SK-N-SH (cell line): ENCODE data around the gene FAM107B. TPM values are rescaled to one million over a fixed set of nuclear protein-coding genes. Genes with fewer than 3 reads are reported as not detected.
A peak's percentile ranks its signal among the peaks of the same experiment; 100 is the strongest.
"Not testable (repeated sequence)": the region's sequence is repeated elsewhere in the genome, so short reads cannot be mapped to it uniquely, and the experiment has no call there.

Source experiments
- CTCF ChIA-PET: fragments of 300-600, 350-600 bp; formaldehyde crosslinking; extraction: SDS; loops from one replicate; lab custom pipeline; 2021; lab: Yijun Ruan, JAX
- POLR2A ChIA-PET: fragments of 350-600 bp; sonication (Branson Sonifier 250); formaldehyde crosslinking; extraction: SDS; loops from one replicate; lab custom pipeline; 2020; ENCODE audit warnings: antibody characterized with exemption, inconsistent platforms; lab: Yijun Ruan, JAX
- DNase-seq: peaks from one replicate; pipeline ENCODE4 v3.0.0; 2012
- H2AFZ ChIP-seq: fragments of 200-600 bp; sonication (generic); 2 replicates; pipeline ENCODE4 v1.8.1; 2016; ENCODE audit warnings: antibody characterized with exemption, mild to moderate bottlenecking, low read depth
- H3F3A ChIP-seq: fragments of 200-600 bp; sonication (generic); replicated peaks from 2 replicates; pipeline ENCODE3; 2016; ENCODE audit warnings: antibody characterized with exemption, mild to moderate bottlenecking; ENCODE audit not compliant: insufficient read depth
- H3K27ac ChIP-seq, 2 experiments: fragments of 200-500 bp in 1 of 2; fragments of 200-600 bp in 1 of 2; sonication (Bioruptor generic) in 1 of 2; sonication (generic), shearing (Covaris generic) in 1 of 2; 2 replicates each; pipeline versions ENCODE4 v1.5.1 to v1.6.1; 2014 to 2016; ENCODE audit warnings: low read depth in 2 of 2, inconsistent platforms in 1 of 2, low read length in 1 of 2, mild to moderate bottlenecking in 1 of 2, mixed read lengths in 1 of 2
- H3K27me3 ChIP-seq: fragments of 200-600 bp; sonication (generic), shearing (Covaris generic); 2 replicates; pipeline ENCODE4 v1.6.1; 2016; ENCODE audit warnings: mixed run types; ENCODE audit not compliant: insufficient read depth
- H3K36me3 ChIP-seq, 2 experiments: fragments of 200-500 bp in 1 of 2; fragments of 200-600 bp in 1 of 2; sonication (Bioruptor generic) in 1 of 2; sonication (generic) in 1 of 2; replicated peaks in 1 of 2; 2 replicates each; pipeline versions ENCODE3 to v1.5.1; 2014 to 2016; ENCODE audit warnings: low read length in 1 of 2, mild to moderate bottlenecking in 1 of 2; ENCODE audit not compliant: insufficient read depth in 2 of 2, control insufficient read depth in 1 of 2
- H3K4me1 ChIP-seq, 2 experiments: fragments of 200-500 bp in 1 of 2; fragments of 200-600 bp in 1 of 2; sonication (Bioruptor generic) in 1 of 2; sonication (generic), shearing (Covaris generic) in 1 of 2; 2 replicates each; pipeline versions ENCODE4 v1.5.1 to v1.6.1; 2014 to 2016; ENCODE audit warnings: low read depth in 1 of 2, low read length in 1 of 2, mixed run types in 1 of 2; ENCODE audit not compliant: insufficient read depth in 2 of 2, control insufficient read depth in 1 of 2
- H3K4me2 ChIP-seq: fragments of 200-600 bp; sonication (generic), shearing (Covaris generic); 2 replicates; pipeline ENCODE4 v1.6.1; 2017; ENCODE audit warnings: mixed run types
- H3K4me3 ChIP-seq, 2 experiments: fragments of 200-500 bp in 1 of 2; fragments of 200-600 bp in 1 of 2; sonication (Bioruptor generic) in 1 of 2; sonication (generic), shearing (Covaris generic) in 1 of 2; 2 replicates each; pipeline versions ENCODE4 v1.5.1 to v1.8.1; 2014 to 2016; ENCODE audit warnings: low read depth in 2 of 2, inconsistent platforms in 1 of 2, low read length in 1 of 2, mild to moderate bottlenecking in 1 of 2, mixed read lengths in 1 of 2, moderate library complexity in 1 of 2
- H3K79me2 ChIP-seq: fragments of 200-600 bp; sonication (generic); 2 replicates; pipeline ENCODE4 v1.8.1; 2017; ENCODE audit warnings: mild to moderate bottlenecking; ENCODE audit not compliant: insufficient read depth
- H3K9ac ChIP-seq: fragments of 200-600 bp; sonication (generic); 2 replicates; pipeline ENCODE4 v1.6.1; 2017; ENCODE audit warnings: mixed run types
- H3K9me2 ChIP-seq: fragments of 200-600 bp; sonication (generic); 2 replicates; pipeline ENCODE4 v1.6.1; 2017; ENCODE audit warnings: mixed run types
- H3K9me3 ChIP-seq: fragments of 200-600 bp; sonication (generic); 2 replicates; pipeline ENCODE4 v1.6.1; 2017; ENCODE audit warnings: mixed run types, mild to moderate bottlenecking, moderate library complexity
- H4K20me1 ChIP-seq: fragments of 200-600 bp; sonication (generic); 2 replicates; pipeline ENCODE4 v1.6.1; 2017; ENCODE audit warnings: mild to moderate bottlenecking, mixed run types; ENCODE audit not compliant: insufficient read depth
- CHD2 ChIP-seq: fragments of 150-350 bp; IDR thresholded peaks from 2 replicates; pipeline ENCODE4 v1.6.1; 2018; ENCODE audit warnings: low read length; ENCODE audit not compliant: partially characterized antibody
- ELF1 ChIP-seq: IDR thresholded peaks from 2 replicates; pipeline ENCODE4 v1.4.0; 2012
- GABPA ChIP-seq: IDR thresholded peaks from 2 replicates; pipeline ENCODE4 v1.4.0; 2012; ENCODE audit warnings: low read depth, mild to moderate bottlenecking
- MEF2A ChIP-seq: IDR thresholded peaks from 2 replicates; pipeline ENCODE4 v1.4.0; 2012; ENCODE audit warnings: low read depth, borderline replicate concordance
- MXI1 ChIP-seq: IDR thresholded peaks from 2 replicates; pipeline ENCODE4 v1.6.1; 2012; ENCODE audit warnings: mild to moderate bottlenecking, low read depth, low read length, improper control_type of control experiment
- RCOR1 ChIP-seq: fragments of 150-350 bp; IDR thresholded peaks from 2 replicates; pipeline ENCODE4 v1.6.1; 2017; ENCODE audit warnings: antibody characterized with exemption, low read length
- RFX5 ChIP-seq: IDR thresholded peaks from 2 replicates; pipeline ENCODE4 v1.6.1; 2012; ENCODE audit warnings: mild to moderate bottlenecking, improper control_type of control experiment, low read length
- RXRA ChIP-seq: IDR thresholded peaks from 2 replicates; pipeline ENCODE4 v1.4.0; 2012; ENCODE audit warnings: low read depth, mild to moderate bottlenecking, borderline replicate concordance
- TEAD4 ChIP-seq: IDR thresholded peaks from 2 replicates; pipeline ENCODE4 v1.4.0; 2012; ENCODE audit warnings: mild to moderate bottlenecking, borderline replicate concordance; ENCODE audit not compliant: insufficient read depth
- WGBS: methylation state at CpG from one replicate; pipeline ENCODE4 v1.1.6; 2017; ENCODE audit warnings: low lambda C conversion rate; 5-methylcytosine and 5-hydroxymethylcytosine counted together
- polyA plus RNA-seq, 3 experiments: library from polyadenylated mRNA; depleted of rRNA; stranded (reverse); fragments of >200 nt; gene quantifications; 2 replicates each; pipeline ENCODE4 v1.2.3, GENCODE V29; 2012
- TF ChIP-seq, protein P1 (sequence below): IDR thresholded peaks from 2 replicates; pipeline ENCODE4 v1.6.1; 2012; ENCODE audit warnings: mild to moderate bottlenecking, low read depth, low read length, moderate library complexity
- TF ChIP-seq, protein P2 (sequence below): IDR thresholded peaks from 2 replicates; pipeline ENCODE4; 2012
- TF ChIP-seq, protein P3 (sequence below): fragments of 150-350 bp; IDR thresholded peaks from 2 replicates; pipeline ENCODE4 v1.6.1; 2016; ENCODE audit warnings: mild to moderate bottlenecking, low read depth, low read length

Gene FAM107B
- polyA plus RNA-seq, 1 of the 3 experiments (the other 2 are of a cell fraction): 1.0 TPM

DNA sequence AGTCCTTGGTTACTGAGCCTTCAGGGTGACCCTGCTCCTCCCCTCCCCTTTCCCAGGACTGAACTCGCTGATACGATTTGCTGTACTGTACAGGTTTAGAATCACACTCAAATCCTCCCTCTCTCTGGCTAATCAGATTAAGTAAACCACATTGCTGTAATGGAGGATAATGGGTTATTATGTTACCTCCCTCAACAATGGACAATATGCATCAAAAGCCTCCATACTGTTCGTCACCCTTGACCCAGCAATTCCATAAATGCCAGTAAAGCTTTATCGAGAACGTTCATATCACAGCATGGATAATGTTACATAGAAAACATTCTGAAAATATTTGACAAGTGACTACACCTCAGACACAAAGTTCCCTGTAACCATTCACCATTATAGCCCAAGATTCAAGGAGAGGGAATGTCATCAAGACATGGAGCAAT, 61.7 kb downstream of the FAM107B start:
- CTCF ChIA-PET: no interaction called here
- Histone ChIP-seq H3K9ac (no peak overlapping the region), H3K4me3 (no peak overlapping the region), H3K79me2 (no peaks in the 10 kb centered on the region), H4K20me1 (no peaks in the 10 kb centered on the region), H3K27ac (no peak overlapping the region), H3K4me2 (no peak overlapping the region), H3F3A (no peaks in the 10 kb centered on the region), H3K36me3 (no peaks in the 10 kb centered on the region), H3K4me1 (peaks cover 0 to 3% of the 10 kb centered on the region in 2 experiments; a peak in 1 of 4 replicates), H3K9me2 (no peaks in the 10 kb centered on the region), H3K27me3 (no peaks in the 10 kb centered on the region), H3K9me3 (no peaks in the 10 kb centered on the region), H2AFZ (no peak overlapping the region)
- POLR2A ChIA-PET: no interaction called here
- WGBS: 52% methylated on average over 5 of the region's 5 CpGs
- peak; percentile 29 for DNase-seq
- TF ChIP-seq RXRA: no peak
- no peak for TF ChIP-seq TEAD4
- TF ChIP-seq, protein P1, sequence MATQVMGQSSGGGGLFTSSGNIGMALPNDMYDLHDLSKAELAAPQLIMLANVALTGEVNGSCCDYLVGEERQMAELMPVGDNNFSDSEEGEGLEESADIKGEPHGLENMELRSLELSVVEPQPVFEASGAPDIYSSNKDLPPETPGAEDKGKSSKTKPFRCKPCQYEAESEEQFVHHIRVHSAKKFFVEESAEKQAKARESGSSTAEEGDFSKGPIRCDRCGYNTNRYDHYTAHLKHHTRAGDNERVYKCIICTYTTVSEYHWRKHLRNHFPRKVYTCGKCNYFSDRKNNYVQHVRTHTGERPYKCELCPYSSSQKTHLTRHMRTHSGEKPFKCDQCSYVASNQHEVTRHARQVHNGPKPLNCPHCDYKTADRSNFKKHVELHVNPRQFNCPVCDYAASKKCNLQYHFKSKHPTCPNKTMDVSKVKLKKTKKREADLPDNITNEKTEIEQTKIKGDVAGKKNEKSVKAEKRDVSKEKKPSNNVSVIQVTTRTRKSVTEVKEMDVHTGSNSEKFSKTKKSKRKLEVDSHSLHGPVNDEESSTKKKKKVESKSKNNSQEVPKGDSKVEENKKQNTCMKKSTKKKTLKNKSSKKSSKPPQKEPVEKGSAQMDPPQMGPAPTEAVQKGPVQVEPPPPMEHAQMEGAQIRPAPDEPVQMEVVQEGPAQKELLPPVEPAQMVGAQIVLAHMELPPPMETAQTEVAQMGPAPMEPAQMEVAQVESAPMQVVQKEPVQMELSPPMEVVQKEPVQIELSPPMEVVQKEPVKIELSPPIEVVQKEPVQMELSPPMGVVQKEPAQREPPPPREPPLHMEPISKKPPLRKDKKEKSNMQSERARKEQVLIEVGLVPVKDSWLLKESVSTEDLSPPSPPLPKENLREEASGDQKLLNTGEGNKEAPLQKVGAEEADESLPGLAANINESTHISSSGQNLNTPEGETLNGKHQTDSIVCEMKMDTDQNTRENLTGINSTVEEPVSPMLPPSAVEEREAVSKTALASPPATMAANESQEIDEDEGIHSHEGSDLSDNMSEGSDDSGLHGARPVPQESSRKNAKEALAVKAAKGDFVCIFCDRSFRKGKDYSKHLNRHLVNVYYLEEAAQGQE: no peak
- no peak for TF ChIP-seq MXI1
- TF ChIP-seq, protein P2, sequence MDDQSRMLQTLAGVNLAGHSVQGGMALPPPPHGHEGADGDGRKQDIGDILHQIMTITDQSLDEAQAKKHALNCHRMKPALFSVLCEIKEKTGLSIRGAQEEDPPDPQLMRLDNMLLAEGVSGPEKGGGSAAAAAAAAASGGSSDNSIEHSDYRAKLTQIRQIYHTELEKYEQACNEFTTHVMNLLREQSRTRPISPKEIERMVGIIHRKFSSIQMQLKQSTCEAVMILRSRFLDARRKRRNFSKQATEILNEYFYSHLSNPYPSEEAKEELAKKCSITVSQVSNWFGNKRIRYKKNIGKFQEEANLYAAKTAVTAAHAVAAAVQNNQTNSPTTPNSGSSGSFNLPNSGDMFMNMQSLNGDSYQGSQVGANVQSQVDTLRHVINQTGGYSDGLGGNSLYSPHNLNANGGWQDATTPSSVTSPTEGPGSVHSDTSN: no peak
- no peak for TF ChIP-seq GABPA
- no peak for TF ChIP-seq MEF2A
- no peak for TF ChIP-seq ELF1
- no peak for TF ChIP-seq RFX5
- no peak for TF ChIP-seq CHD2
- TF ChIP-seq, protein P3, sequence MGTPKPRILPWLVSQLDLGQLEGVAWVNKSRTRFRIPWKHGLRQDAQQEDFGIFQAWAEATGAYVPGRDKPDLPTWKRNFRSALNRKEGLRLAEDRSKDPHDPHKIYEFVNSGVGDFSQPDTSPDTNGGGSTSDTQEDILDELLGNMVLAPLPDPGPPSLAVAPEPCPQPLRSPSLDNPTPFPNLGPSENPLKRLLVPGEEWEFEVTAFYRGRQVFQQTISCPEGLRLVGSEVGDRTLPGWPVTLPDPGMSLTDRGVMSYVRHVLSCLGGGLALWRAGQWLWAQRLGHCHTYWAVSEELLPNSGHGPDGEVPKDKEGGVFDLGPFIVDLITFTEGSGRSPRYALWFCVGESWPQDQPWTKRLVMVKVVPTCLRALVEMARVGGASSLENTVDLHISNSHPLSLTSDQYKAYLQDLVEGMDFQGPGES: no peak
- no peak for TF ChIP-seq RCOR1

DNA sequence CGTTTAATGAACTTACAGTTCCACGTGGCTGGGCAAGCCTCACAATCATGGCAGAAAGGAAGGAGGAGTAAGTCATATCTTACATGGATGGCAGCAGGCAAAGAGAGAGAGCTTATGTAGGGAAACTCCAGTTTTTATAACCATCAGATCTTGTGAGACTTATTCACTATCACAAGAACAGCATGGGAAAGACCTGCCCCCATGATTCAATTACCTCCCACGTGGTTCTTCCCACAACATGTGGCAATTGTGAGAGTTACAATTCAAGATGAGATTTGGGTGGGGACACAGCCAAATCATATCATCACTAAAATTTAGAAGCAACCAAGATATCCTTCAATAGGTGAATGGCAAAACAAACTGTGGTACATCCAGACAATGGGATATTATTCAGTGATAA, 65.4 kb downstream of the FAM107B start:
- H3F3A ChIP-seq, H3K4me3 ChIP-seq, DNase-seq, H3K4me2 ChIP-seq, H3K9me3 ChIP-seq, H3K9me2 ChIP-seq, H4K20me1 ChIP-seq, H3K4me1 ChIP-seq, H2AFZ ChIP-seq, H3K27me3 ChIP-seq, H3K36me3 ChIP-seq, H3K27ac ChIP-seq, POLR2A ChIA-PET, H3K9ac ChIP-seq, H3K79me2 ChIP-seq: not testable (repeated sequence)
- CTCF ChIA-PET: interaction anchor here (1.0 kb wide), 1 partner anchor 173 kb away, joined by 3 read pairs; no protein-coding TSS in a partner anchor
- WGBS: 49% methylated on average over 3 of the region's 3 CpGs
